Embryonic facial prominence (tissue), 1 donor: Measurements from ENCODE around the gene UTS2B.
"Not testable (repeated sequence)": the region's sequence is repeated elsewhere in the genome, so short reads cannot be mapped to it uniquely, and the experiment has no call there.

ENCODE experiments used
- DNase-seq: peaks from one replicate; pipeline ENCODE4 v3.0.0-alpha.2; 2016; ENCODE audit errors: extremely low spot score

UTS2B gene

GRCh38 chr3:191280111-191280510, 50.2 kb downstream of the UTS2B start:
- DNase-seq, result no peak

- no peak for DNase-seq
Observed at GRCh38 chr3:191275751-191276150, 54.6 kb downstream of the UTS2B start.

- not testable (repeated sequence) for DNase-seq
Observed at GRCh38 chr3:191275244-191275643, 55.1 kb downstream of the UTS2B start.

- no peak for DNase-seq
Observed at GRCh38 chr3:191269289-191270085, 60.8 kb downstream of the UTS2B start.

- no peak for DNase-seq
Observed at GRCh38 chr3:191268737-191269136, 61.6 kb downstream of the UTS2B start.

- no peak for DNase-seq
Observed at GRCh38 chr3:191263850-191264249, 66.5 kb downstream of the UTS2B start.

- no peak for DNase-seq
Observed at GRCh38 chr3:191263365-191263764, 67.0 kb downstream of the UTS2B start.

- no peak for DNase-seq
Observed at GRCh38 chr3:191262650-191263049, 67.7 kb downstream of the UTS2B start.

- no peak for DNase-seq
Observed at GRCh38 chr3:191261304-191261638, 69.1 kb downstream of the UTS2B start.

GRCh38 chr3:191260431-191261303, 69.7 kb downstream of the UTS2B start:
- DNase-seq, result no peak

- no peak for DNase-seq
Observed at GRCh38 chr3:191259486-191259885, 70.8 kb downstream of the UTS2B start.

GRCh38 chr3:191257286-191257685, 73.0 kb downstream of the UTS2B start:
- DNase-seq, result no peak

GRCh38 chr3:191256405-191256804, 73.9 kb downstream of the UTS2B start:
- DNase-seq, result no peak

GRCh38 chr3:191255156-191255555, 75.2 kb downstream of the UTS2B start:
- no peak for DNase-seq

- no peak for DNase-seq
Observed at GRCh38 chr3:191254098-191254873, 76.0 kb downstream of the UTS2B start.

- no peak for DNase-seq
Observed at GRCh38 chr3:191253089-191253799, 77.1 kb downstream of the UTS2B start.

GRCh38 chr3:191246630-191247029, 83.7 kb downstream of the UTS2B start:
- no peak for DNase-seq

- not testable (repeated sequence) for DNase-seq
Observed at GRCh38 chr3:191246034-191246433, 84.3 kb downstream of the UTS2B start.

GRCh38 chr3:191244242-191244867, 86.0 kb downstream of the UTS2B start:
- DNase-seq, result no peak

GRCh38 chr3:191240486-191240885, 89.8 kb downstream of the UTS2B start:
- DNase-seq, result no peak

- no peak for DNase-seq
Observed at GRCh38 chr3:191239407-191240031, 90.8 kb downstream of the UTS2B start.
